GM10248 (cell line): ENCODE measurements around the gene CBLN4.

Source experiments
- CTCF ChIA-PET: fragments of 300-600 bp; sonication (Branson Sonifier 250); formaldehyde crosslinking; extraction: SDS; loops from one replicate; lab custom pipeline; 2021; ENCODE audit warnings: antibody characterized with exemption; lab: Yijun Ruan, JAX
- POLR2A ChIA-PET: fragments of 350-650 bp; sonication (Branson Sonifier 250); formaldehyde crosslinking; extraction: SDS; loops from one replicate; lab custom pipeline; 2020; ENCODE audit warnings: antibody characterized with exemption; lab: Yijun Ruan, JAX
- DNase-seq: peaks from one replicate; pipeline ENCODE4 v3.0.0; 2012; ENCODE audit errors: extremely low spot score
- CTCF ChIP-seq: IDR thresholded peaks from 2 replicates; pipeline ENCODE4 v1.5.1; 2012; ENCODE audit warnings: mild to moderate bottlenecking, low read depth; ENCODE audit errors: extremely low read depth, missing control alignments, control extremely low read depth

The CBLN4 gene

GRCh38 chr20:55978550-55978949 is 26.8 kb downstream of the CBLN4 start:
- TF ChIP-seq CTCF = no peak
- POLR2A ChIA-PET = no interaction called here
- CTCF ChIA-PET = no interaction called here
- no peak for DNase-seq

GRCh38 chr20:55977690-55978459 is 27.4 kb downstream of the CBLN4 start:
- no peak for DNase-seq
- ChIA-PET POLR2A (no interaction called here), CTCF (no interaction called here)
- TF ChIP-seq CTCF = no peak

- no peak for TF ChIP-seq CTCF
- ChIA-PET POLR2A (no interaction called here), CTCF (no interaction called here)
- DNase-seq = no peak
Measured at GRCh38 chr20:55974491-55975202, 30.7 kb downstream of the CBLN4 start.

- CTCF ChIA-PET = no interaction called here
- no peak for TF ChIP-seq CTCF
Measured at GRCh38 chr20:55964790-55965189, 40.5 kb downstream of the CBLN4 start.

GRCh38 chr20:55961376-55962330 is 43.7 kb downstream of the CBLN4 start:
- ChIA-PET CTCF (no interaction called here), POLR2A (no interaction called here)
- no peak for DNase-seq
- TF ChIP-seq CTCF = no peak

More at GRCh38 chr20:55964790-55965189, 40.5 kb downstream of the CBLN4 start:
- no peak for DNase-seq
- POLR2A ChIA-PET = no interaction called here

- POLR2A ChIA-PET = no interaction called here
- DNase-seq = no peak
- no peak for TF ChIP-seq CTCF
- CTCF ChIA-PET = no interaction called here
Measured at GRCh38 chr20:55953201-55953600, 52.1 kb downstream of the CBLN4 start.
